Ishikawa (cell line): ENCODE results near the gene PTPRM.

ENCODE experiments used
- CEBPB ChIP-seq: IDR thresholded peaks from 2 replicates; pipeline ENCODE4 v1.6.1; 2012
- CREB1 ChIP-seq: IDR thresholded peaks from 2 replicates; pipeline ENCODE4 v1.6.1; 2012; ENCODE audit warnings: low read depth
- EGR1 ChIP-seq: IDR thresholded peaks from 2 replicates; pipeline ENCODE4 v1.6.1; 2012
- EP300 ChIP-seq: IDR thresholded peaks from 2 replicates; pipeline ENCODE4 v1.6.1; 2012; ENCODE audit warnings: borderline replicate concordance
- FOXM1 ChIP-seq: IDR thresholded peaks from 2 replicates; pipeline ENCODE4 v1.6.1; 2012; ENCODE audit warnings: low read depth, borderline replicate concordance
- NFIC ChIP-seq: IDR thresholded peaks from 2 replicates; pipeline ENCODE4 v1.6.1; 2012
- RAD21 ChIP-seq: IDR thresholded peaks from 2 replicates; pipeline ENCODE4 v1.6.1; 2012; ENCODE audit warnings: low read depth
- TAF1 ChIP-seq: IDR thresholded peaks from 2 replicates; pipeline ENCODE4 v1.6.1; 2012; ENCODE audit warnings: low read depth, mild to moderate bottlenecking
- TCF12 ChIP-seq: IDR thresholded peaks from 2 replicates; pipeline ENCODE4 v1.6.1; 2012; ENCODE audit warnings: low read depth
- TEAD4 ChIP-seq: IDR thresholded peaks from 2 replicates; pipeline ENCODE4 v1.6.1; 2012
- YY1 ChIP-seq: IDR thresholded peaks from 2 replicates; pipeline ENCODE4 v1.6.1; 2012; ENCODE audit warnings: low read depth
- ZBTB7A ChIP-seq: IDR thresholded peaks from 2 replicates; pipeline ENCODE4 v1.6.1; 2012; ENCODE audit warnings: low read depth
- TF ChIP-seq, protein P1 (sequence below): IDR thresholded peaks from 2 replicates; pipeline ENCODE4 v1.6.1; 2012
- TF ChIP-seq, protein P2 (sequence below): IDR thresholded peaks from 2 replicates; pipeline ENCODE4 v1.6.1; 2012; ENCODE audit warnings: low read depth, mild to moderate bottlenecking
- TF ChIP-seq, protein P3 (sequence below): IDR thresholded peaks from 2 replicates; pipeline ENCODE4 v1.6.1; 2012

Gene PTPRM

DNA sequence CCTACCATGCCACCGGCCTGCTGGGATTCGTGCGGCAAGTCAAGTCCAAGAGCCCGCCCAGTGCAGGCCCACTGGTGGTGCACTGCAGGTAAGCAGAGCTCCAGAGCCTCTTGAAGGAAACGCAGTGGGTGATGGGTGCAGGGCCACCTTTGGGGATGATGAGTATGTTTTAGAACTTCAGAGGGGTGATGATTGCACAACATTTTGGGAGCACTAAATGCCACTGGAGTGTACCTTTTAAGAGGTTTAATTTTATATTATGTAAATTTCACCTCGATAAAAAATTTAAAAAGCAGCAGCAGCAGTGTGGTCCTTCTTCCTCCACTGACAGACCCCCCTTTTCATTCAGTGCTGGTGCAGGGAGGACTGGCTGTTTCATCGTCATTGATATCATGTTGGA lies 809.0 kb downstream of the PTPRM start:
- TF ChIP-seq FOXM1: no peak
- TF ChIP-seq EGR1: no peak
- TF ChIP-seq CEBPB: no peak
- TF ChIP-seq TAF1: no peak
- TF ChIP-seq, protein P1, sequence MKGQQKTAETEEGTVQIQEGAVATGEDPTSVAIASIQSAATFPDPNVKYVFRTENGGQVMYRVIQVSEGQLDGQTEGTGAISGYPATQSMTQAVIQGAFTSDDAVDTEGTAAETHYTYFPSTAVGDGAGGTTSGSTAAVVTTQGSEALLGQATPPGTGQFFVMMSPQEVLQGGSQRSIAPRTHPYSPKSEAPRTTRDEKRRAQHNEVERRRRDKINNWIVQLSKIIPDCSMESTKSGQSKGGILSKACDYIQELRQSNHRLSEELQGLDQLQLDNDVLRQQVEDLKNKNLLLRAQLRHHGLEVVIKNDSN: no peak
- TF ChIP-seq TCF12: no peak
- no peak for TF ChIP-seq ZBTB7A
- no peak for TF ChIP-seq YY1
- TF ChIP-seq CREB1: no peak
- no peak for TF ChIP-seq NFIC
- no peak for TF ChIP-seq TEAD4
- TF ChIP-seq RAD21: no peak
- TF ChIP-seq, protein P2, sequence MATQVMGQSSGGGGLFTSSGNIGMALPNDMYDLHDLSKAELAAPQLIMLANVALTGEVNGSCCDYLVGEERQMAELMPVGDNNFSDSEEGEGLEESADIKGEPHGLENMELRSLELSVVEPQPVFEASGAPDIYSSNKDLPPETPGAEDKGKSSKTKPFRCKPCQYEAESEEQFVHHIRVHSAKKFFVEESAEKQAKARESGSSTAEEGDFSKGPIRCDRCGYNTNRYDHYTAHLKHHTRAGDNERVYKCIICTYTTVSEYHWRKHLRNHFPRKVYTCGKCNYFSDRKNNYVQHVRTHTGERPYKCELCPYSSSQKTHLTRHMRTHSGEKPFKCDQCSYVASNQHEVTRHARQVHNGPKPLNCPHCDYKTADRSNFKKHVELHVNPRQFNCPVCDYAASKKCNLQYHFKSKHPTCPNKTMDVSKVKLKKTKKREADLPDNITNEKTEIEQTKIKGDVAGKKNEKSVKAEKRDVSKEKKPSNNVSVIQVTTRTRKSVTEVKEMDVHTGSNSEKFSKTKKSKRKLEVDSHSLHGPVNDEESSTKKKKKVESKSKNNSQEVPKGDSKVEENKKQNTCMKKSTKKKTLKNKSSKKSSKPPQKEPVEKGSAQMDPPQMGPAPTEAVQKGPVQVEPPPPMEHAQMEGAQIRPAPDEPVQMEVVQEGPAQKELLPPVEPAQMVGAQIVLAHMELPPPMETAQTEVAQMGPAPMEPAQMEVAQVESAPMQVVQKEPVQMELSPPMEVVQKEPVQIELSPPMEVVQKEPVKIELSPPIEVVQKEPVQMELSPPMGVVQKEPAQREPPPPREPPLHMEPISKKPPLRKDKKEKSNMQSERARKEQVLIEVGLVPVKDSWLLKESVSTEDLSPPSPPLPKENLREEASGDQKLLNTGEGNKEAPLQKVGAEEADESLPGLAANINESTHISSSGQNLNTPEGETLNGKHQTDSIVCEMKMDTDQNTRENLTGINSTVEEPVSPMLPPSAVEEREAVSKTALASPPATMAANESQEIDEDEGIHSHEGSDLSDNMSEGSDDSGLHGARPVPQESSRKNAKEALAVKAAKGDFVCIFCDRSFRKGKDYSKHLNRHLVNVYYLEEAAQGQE: no peak
- no peak for TF ChIP-seq EP300
- TF ChIP-seq, protein P3, sequence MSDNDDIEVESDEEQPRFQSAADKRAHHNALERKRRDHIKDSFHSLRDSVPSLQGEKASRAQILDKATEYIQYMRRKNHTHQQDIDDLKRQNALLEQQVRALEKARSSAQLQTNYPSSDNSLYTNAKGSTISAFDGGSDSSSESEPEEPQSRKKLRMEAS: no peak

DNA sequence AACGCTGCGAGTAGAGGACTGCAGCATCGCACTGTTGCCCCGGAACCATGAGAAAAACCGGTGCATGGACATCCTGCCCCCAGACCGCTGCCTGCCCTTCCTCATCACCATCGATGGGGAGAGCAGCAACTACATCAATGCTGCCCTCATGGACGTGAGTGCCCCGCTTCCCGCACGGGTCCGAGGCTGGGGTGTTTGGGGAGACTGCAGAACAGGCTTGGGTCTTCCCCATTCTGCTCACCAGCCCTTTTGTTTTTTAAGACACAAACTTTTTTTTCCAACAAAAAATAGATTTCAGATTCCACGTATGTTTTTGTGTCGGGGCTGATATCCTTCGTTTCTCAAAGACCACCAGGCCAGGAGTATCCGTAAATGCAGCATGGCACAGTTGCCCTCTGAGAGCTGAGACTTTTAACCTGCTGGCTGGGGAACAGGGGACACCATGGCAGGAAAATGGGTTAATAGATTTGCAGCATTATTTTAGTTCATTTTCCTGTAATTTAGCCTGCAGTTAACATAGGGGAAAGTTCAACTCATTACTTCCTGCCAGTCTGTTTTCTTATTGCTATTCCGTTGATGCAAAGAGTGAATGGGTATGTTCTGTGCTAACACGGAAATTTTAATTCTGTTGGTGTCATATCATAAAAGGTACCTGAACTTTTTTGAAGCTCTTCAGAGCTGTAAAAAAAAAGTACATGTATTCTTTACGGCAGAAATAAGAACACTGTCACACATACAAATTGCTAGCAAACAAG lies 812.2 kb downstream of the PTPRM start:
- no peak for TF ChIP-seq EGR1
- TF ChIP-seq TEAD4: no peak
- no peak for TF ChIP-seq CEBPB
- TF ChIP-seq, protein P3: no peak
- TF ChIP-seq ZBTB7A: no peak
- no peak for TF ChIP-seq YY1
- no peak for TF ChIP-seq RAD21
- TF ChIP-seq, protein P1: no peak

DNA sequence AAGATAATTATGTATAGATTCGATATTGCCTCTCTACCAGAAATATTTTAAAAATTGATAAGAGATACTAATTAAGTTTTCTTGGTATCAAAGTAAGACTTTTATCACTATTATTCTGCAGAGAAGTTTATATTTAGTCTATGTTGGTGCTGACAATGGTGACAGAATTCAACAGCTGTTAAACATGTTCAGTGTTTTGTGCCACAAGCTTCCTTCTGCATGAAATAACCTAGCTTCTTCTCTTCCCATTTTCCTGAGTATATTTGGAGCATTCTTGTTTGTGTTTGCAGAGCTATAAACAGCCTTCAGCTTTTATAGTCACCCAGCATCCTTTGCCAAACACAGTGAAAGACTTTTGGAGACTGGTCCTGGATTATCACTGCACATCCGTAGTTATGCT lies 812.9 kb downstream of the PTPRM start:
- TF ChIP-seq CEBPB (no peak), RAD21 (no peak), TAF1 (no peak), CREB1 (no peak), ZBTB7A (no peak), TEAD4 (no peak), EP300 (no peak), EGR1 (no peak), TCF12 (no peak), NFIC (no peak), FOXM1 (no peak), YY1 (no peak)
- TF ChIP-seq, protein P2: no peak
- TF ChIP-seq, protein P1: no peak
- TF ChIP-seq, protein P3: no peak

DNA sequence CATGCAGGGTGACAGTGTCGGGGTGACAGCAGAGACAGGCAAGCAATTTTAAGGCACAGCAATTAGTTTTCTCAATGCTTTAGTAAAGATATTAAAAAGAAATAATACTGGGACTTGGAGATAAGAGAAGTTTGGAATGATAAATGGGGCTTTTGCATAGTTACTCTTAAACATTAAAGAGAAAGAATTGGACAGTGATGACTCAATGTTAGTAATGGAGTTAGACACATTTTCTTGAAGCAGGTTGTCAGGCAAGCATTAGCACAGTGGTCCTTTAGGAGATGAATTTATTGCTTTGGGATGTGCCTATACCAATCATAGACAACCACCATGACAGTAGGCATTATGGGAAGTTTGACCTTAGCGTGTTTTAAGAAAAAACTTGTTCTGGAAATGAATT lies 813.8 kb downstream of the PTPRM start:
- no peak for TF ChIP-seq ZBTB7A
- TF ChIP-seq, protein P1: no peak
- no peak for TF ChIP-seq RAD21
- no peak for TF ChIP-seq TAF1
- TF ChIP-seq, protein P2: no peak
- TF ChIP-seq EP300: no peak
- TF ChIP-seq EGR1: no peak
- TF ChIP-seq, protein P3: no peak
- no peak for TF ChIP-seq NFIC
- TF ChIP-seq YY1: no peak
- no peak for TF ChIP-seq CREB1
- no peak for TF ChIP-seq FOXM1
- TF ChIP-seq TEAD4: no peak
- TF ChIP-seq TCF12: no peak
- TF ChIP-seq CEBPB: no peak
